ENCODE measurements around the gene LRRC4C.

LRRC4C gene

GRCh38 chr11:41284354-41284753 is 175.1 kb downstream of the LRRC4C start:
- no peaks in the 10 kb centered on the region for H3K36me3 ChIP-seq (ENCODE audit: insufficient read depth, low read length)
- H3K27me3 ChIP-seq (ENCODE audit: insufficient read depth, low read length) = no peaks in the 10 kb centered on the region
- H3K27ac ChIP-seq (ENCODE audit: low read depth, low read length, poor library complexity, severe bottlenecking) = no peak overlapping the region
- no peaks in the 10 kb centered on the region for H3K9me3 ChIP-seq (ENCODE audit: low read length)
- no peak overlapping the region for H3K4me2 ChIP-seq (ENCODE audit: low read length)
- no peaks in the 10 kb centered on the region for H3K79me2 ChIP-seq (ENCODE audit: insufficient read depth, low read length)
- no peaks in the 10 kb centered on the region for H4K20me1 ChIP-seq (ENCODE audit: insufficient read depth, low read length)
- H3F3A ChIP-seq (ENCODE audit: insufficient read depth, low read length) = no peaks in the 10 kb centered on the region
- TF ChIP-seq EZH2 (IDR thresholded peaks at IDR 0.05; ENCODE audit: borderline replicate concordance, low read length) = no peak
- no peaks in the 10 kb centered on the region for H3K4me1 ChIP-seq (ENCODE audit: insufficient read depth, low read length, severe bottlenecking)
- no peak overlapping the region for H3K9ac ChIP-seq (ENCODE audit: low read length)
- H3K9me2 ChIP-seq (ENCODE audit: low read depth, low read length) = no peaks in the 10 kb centered on the region
- no peak overlapping the region for H3K4me3 ChIP-seq (ENCODE audit: low read depth, low read length, poor library complexity, severe bottlenecking)
- H2AFZ ChIP-seq (ENCODE audit: low read length) = no peak overlapping the region

GRCh38 chr11:41283191-41283930 is 176.1 kb downstream of the LRRC4C start:
- Histone ChIP-seq H3K27me3 (ENCODE audit: insufficient read depth, low read length) (no peaks in the 10 kb centered on the region), H3K9me2 (ENCODE audit: low read depth, low read length) (no peaks in the 10 kb centered on the region), H4K20me1 (ENCODE audit: insufficient read depth, low read length) (no peaks in the 10 kb centered on the region), H3K9ac (ENCODE audit: low read length) (no peak overlapping the region), H2AFZ (ENCODE audit: low read length) (no peak overlapping the region), H3K79me2 (ENCODE audit: insufficient read depth, low read length) (no peaks in the 10 kb centered on the region), H3K4me3 (ENCODE audit: low read depth, low read length, poor library complexity, severe bottlenecking) (no peak overlapping the region), H3F3A (ENCODE audit: insufficient read depth, low read length) (no peaks in the 10 kb centered on the region), H3K9me3 (ENCODE audit: low read length) (no peaks in the 10 kb centered on the region), H3K4me2 (ENCODE audit: low read length) (no peak overlapping the region), H3K27ac (ENCODE audit: low read depth, low read length, poor library complexity, severe bottlenecking) (no peak overlapping the region), H3K36me3 (ENCODE audit: insufficient read depth, low read length) (no peaks in the 10 kb centered on the region), H3K4me1 (ENCODE audit: insufficient read depth, low read length, severe bottlenecking) (no peaks in the 10 kb centered on the region)
- no peak for TF ChIP-seq EZH2 (IDR thresholded peaks at IDR 0.05; ENCODE audit: borderline replicate concordance, low read length)
- no peak for TF ChIP-seq CTCF (IDR thresholded peaks at IDR 0.05; ENCODE audit: low read length)

DNA sequence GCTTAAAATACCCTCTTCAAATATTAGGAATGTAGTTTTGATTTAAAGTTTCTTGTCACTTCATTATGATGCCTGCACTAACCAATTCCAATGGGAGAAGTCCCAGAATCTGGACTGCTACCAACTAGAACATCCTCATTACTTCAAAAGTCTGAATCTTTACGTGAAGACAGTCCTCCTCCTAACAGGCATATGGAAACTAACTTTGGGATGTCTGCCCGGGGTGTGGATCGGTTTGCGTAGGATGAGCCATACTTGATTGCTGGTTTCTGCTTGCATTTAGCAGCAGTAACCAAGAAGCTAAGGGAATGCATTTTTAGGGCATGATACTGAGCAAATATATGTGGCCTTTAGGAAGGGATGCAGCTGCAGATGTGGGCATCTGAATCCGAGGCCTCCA is 177.1 kb downstream of the LRRC4C start:
- no peaks in the 10 kb centered on the region for H3F3A ChIP-seq (ENCODE audit: insufficient read depth, low read length)
- no peaks in the 10 kb centered on the region for H3K27me3 ChIP-seq (ENCODE audit: insufficient read depth, low read length)
- H3K4me2 ChIP-seq (ENCODE audit: low read length) = no peak overlapping the region
- no peak overlapping the region for H3K4me3 ChIP-seq (ENCODE audit: low read depth, low read length, poor library complexity, severe bottlenecking)
- no peak overlapping the region for H3K27ac ChIP-seq (ENCODE audit: low read depth, low read length, poor library complexity, severe bottlenecking)
- no peak for TF ChIP-seq CTCF (IDR thresholded peaks at IDR 0.05; ENCODE audit: low read length)
- no peak for TF ChIP-seq EZH2 (IDR thresholded peaks at IDR 0.05; ENCODE audit: borderline replicate concordance, low read length)
- no peaks in the 10 kb centered on the region for H4K20me1 ChIP-seq (ENCODE audit: insufficient read depth, low read length)
- no peaks in the 10 kb centered on the region for H3K9me3 ChIP-seq (ENCODE audit: low read length)
- no peaks in the 10 kb centered on the region for H3K4me1 ChIP-seq (ENCODE audit: insufficient read depth, low read length, severe bottlenecking)
- H2AFZ ChIP-seq (ENCODE audit: low read length) = no peak overlapping the region
- H3K79me2 ChIP-seq (ENCODE audit: insufficient read depth, low read length) = no peaks in the 10 kb centered on the region
- no peak overlapping the region for H3K9ac ChIP-seq (ENCODE audit: low read length)
- no peaks in the 10 kb centered on the region for H3K36me3 ChIP-seq (ENCODE audit: insufficient read depth, low read length)
- H3K9me2 ChIP-seq (ENCODE audit: low read depth, low read length) = no peaks in the 10 kb centered on the region

Data from OCI-LY1 (cell line).